Esophagus muscularis mucosa (tissue), 3 donors: ENCODE results near the gene FAM72D.
"Not testable (repeated sequence)": the region's sequence is repeated elsewhere in the genome, so short reads cannot be mapped to it uniquely, and the experiment has no call there.

Source experiments
- CTCF ChIP-seq, 3 experiments: fragments of 200-600 bp in 2 of 3; fragments of 450-650 bp in 1 of 3; sonication (generic) in 2 of 3; IDR thresholded peaks; one replicate each; pipeline ENCODE4 v1.5.1; 2017 to 2019; ENCODE audit warnings: antibody characterized with exemption in 3 of 3, mild to moderate bottlenecking in 2 of 3, moderate library complexity in 1 of 3
- EP300 ChIP-seq: sonication (generic); formaldehyde crosslinking; IDR thresholded peaks from one replicate; pipeline ENCODE4 v1.6.1; 2017; ENCODE audit warnings: antibody characterized with exemption

GRCh38 chr1:145080193-145080592 lies 15.6 kb upstream of the FAM72D start:
- TF ChIP-seq CTCF (IDR thresholded peaks at IDR 0.05); EP300: not testable (repeated sequence)
